HepG2 (cell line): ENCODE measurements around the gene LY6G5B. TPM values are rescaled to one million over a fixed set of nuclear protein-coding genes. Genes with fewer than 3 reads are reported as not detected.

Source experiments
- ATAC-seq: fragments of 200-7000 bp; cut with Tn5 transposase; 3 replicates; pipeline ENCODE4 v1.9.1; 2020; ENCODE audit warnings: mild to moderate bottlenecking, moderate library complexity
- BruUV-seq: library from RNA; stranded (reverse); fragments of 400-500 nt; replicated peaks from 2 replicates; lab custom pipeline; 2021; lab: Mats Ljungman, UMichigan
- CTCF ChIA-PET: fragments of 300-600 bp; formaldehyde crosslinking; extraction: SDS; loops from one replicate; lab custom pipeline; 2021; ENCODE audit warnings: low total read pairs, inconsistent platforms, low intra/inter-chr PET ratio; lab: Yijun Ruan, JAX
- POLR2A ChIA-PET: fragments of 350-600 bp; sonication (Branson Sonifier 250); formaldehyde crosslinking; loops from one replicate; lab custom pipeline; 2020; ENCODE audit warnings: antibody characterized with exemption, inconsistent platforms; lab: Yijun Ruan, JAX
- DNase-seq: peaks from one replicate; pipeline ENCODE4 v3.0.0-alpha.2; 2015; ENCODE audit warnings: low spot score
- FAIRE-seq: peaks from 3 replicates; lab custom pipeline; 2011; peaks lifted over from hg19 to GRCh38; lab: Jason Lieb, UNC
- H2AFZ ChIP-seq: one replicate; pipeline ENCODE4 v1.6.1; 2011; ENCODE audit warnings: low read length, inconsistent platforms
- H3K27ac ChIP-seq: fragments of 300-600 bp; 3 replicates; pipeline ENCODE4 v1.8.0; 2011; ENCODE audit warnings: mixed run types, mild to moderate bottlenecking, mixed read lengths, low read length, inconsistent platforms; ENCODE audit not compliant: insufficient read depth; ENCODE audit errors: extremely low read length
- H3K27me3 ChIP-seq, 2 experiments: fragments of 200-600 bp in 1 of 2; 2 replicates in 1 of 2; 3 replicates in 1 of 2; pipeline versions ENCODE4 v1.6.0 to v1.8.0; 2011; ENCODE audit warnings: low read length in 2 of 2, mild to moderate bottlenecking in 2 of 2, moderate library complexity in 2 of 2, inconsistent platforms in 1 of 2; ENCODE audit not compliant: insufficient read depth in 2 of 2, control insufficient read depth in 1 of 2
- H3K36me3 ChIP-seq, 2 experiments: fragments of 200-600 bp in 1 of 2; replicated peaks in 1 of 2; 2 replicates in 1 of 2; 3 replicates in 1 of 2; pipeline versions ENCODE4 v1.5.1 to v1.8.0; 2011; ENCODE audit warnings: low read length in 2 of 2, inconsistent platforms in 1 of 2; ENCODE audit not compliant: insufficient read depth in 2 of 2, control insufficient read depth in 1 of 2
- H3K4me1 ChIP-seq: 2 replicates; pipeline ENCODE4 v1.5.1; 2012; ENCODE audit warnings: low read length, inconsistent platforms; ENCODE audit not compliant: insufficient read depth
- H3K4me2 ChIP-seq: 2 replicates; pipeline ENCODE4 v1.6.0; 2011; ENCODE audit warnings: low read depth, low read length, inconsistent platforms
- H3K4me3 ChIP-seq, 3 experiments: fragments of 200-600 bp in 1 of 3; sonication (generic), shearing (Covaris generic) in 1 of 3; replicated peaks in 1 of 3; 2 replicates each; pipeline ENCODE4 v1.5.1; 2011 to 2016; ENCODE audit warnings: low read length in 3 of 3, inconsistent platforms in 2 of 3, low read depth in 2 of 3, mild to moderate bottlenecking in 2 of 3, control low read depth in 1 of 3, mixed read lengths in 1 of 3; ENCODE audit not compliant: insufficient read depth in 1 of 3
- H3K79me2 ChIP-seq: one replicate; pipeline ENCODE4 v1.6.1; 2011; ENCODE audit warnings: low read length, inconsistent platforms; ENCODE audit not compliant: insufficient read depth
- H3K9ac ChIP-seq: 2 replicates; pipeline ENCODE4 v1.6.0; 2011; ENCODE audit warnings: mild to moderate bottlenecking, low read depth, low read length, inconsistent platforms; ENCODE audit not compliant: insufficient read depth
- H3K9me3 ChIP-seq: 2 replicates; pipeline ENCODE4 v1.5.1; 2012; ENCODE audit warnings: mild to moderate bottlenecking, low read length
- H4K20me1 ChIP-seq: 2 replicates; pipeline ENCODE4 v1.6.0; 2011; ENCODE audit warnings: inconsistent platforms, mild to moderate bottlenecking, low read length, moderate library complexity; ENCODE audit not compliant: insufficient read depth
- ASH2L ChIP-seq: fragments of 300-600, 200-600 bp; sonication (generic); IDR thresholded peaks from 2 replicates; pipeline ENCODE4 v1.7.0; 2017; ENCODE audit warnings: low read depth, mild to moderate bottlenecking, moderate library complexity, mixed read lengths, low read length; ENCODE audit not compliant: insufficient read length
- ATAD3A ChIP-seq: sonication (generic); formaldehyde crosslinking; IDR thresholded peaks from 2 replicates; pipeline ENCODE4 v1.4.0; 2020; ENCODE audit warnings: missing genetic modification reagents
- ATF2 ChIP-seq: sonication (generic); formaldehyde crosslinking; IDR thresholded peaks from 2 replicates; pipeline ENCODE4 v1.4.0; 2020; ENCODE audit warnings: missing genetic modification reagents
- CREB1 ChIP-seq, 2 experiments: fragments of 450-650 bp in 1 of 2; IDR thresholded peaks; 2 replicates each; pipeline ENCODE4 v1.6.1; 2016 to 2017; ENCODE audit warnings: control low read depth in 1 of 2, mild to moderate bottlenecking in 1 of 2, missing compliant biosample characterization in 1 of 2, missing genetic modification characterization in 1 of 2
- CSRNP2 ChIP-seq: sonication (generic); formaldehyde crosslinking; conservative IDR thresholded peaks from 2 replicates; pipeline ENCODE4 v1.8.0; 2022; ENCODE audit warnings: low read depth, missing genetic modification reagents
- FLYWCH1 ChIP-seq: sonication (generic); formaldehyde crosslinking; IDR thresholded peaks from 2 replicates; pipeline ENCODE4 v1.8.1; 2023; ENCODE audit warnings: mild to moderate bottlenecking, missing genetic modification reagents
- FOSL1 ChIP-seq: sonication (generic); formaldehyde crosslinking; IDR thresholded peaks from 2 replicates; pipeline ENCODE4 v1.9.0; 2021; ENCODE audit warnings: missing genetic modification reagents, borderline replicate concordance
- HNF1B ChIP-seq: sonication (generic); formaldehyde crosslinking; IDR thresholded peaks from 2 replicates; pipeline ENCODE4 v1.5.1; 2020; ENCODE audit warnings: mild to moderate bottlenecking, moderate library complexity, missing genetic modification reagents
- MBD4 ChIP-seq: IDR thresholded peaks from 2 replicates; pipeline ENCODE4 v1.6.1; 2012; ENCODE audit warnings: low read length, inconsistent platforms, borderline replicate concordance
- MYNN ChIP-seq: sonication (generic); formaldehyde crosslinking; IDR thresholded peaks from 2 replicates; pipeline ENCODE4 v1.4.0; 2020; ENCODE audit warnings: mild to moderate bottlenecking, low read depth, missing genetic modification reagents
- REXO4 ChIP-seq: sonication (generic); formaldehyde crosslinking; IDR thresholded peaks from 2 replicates; pipeline ENCODE4 v1.8.0; 2022; ENCODE audit warnings: missing genetic modification reagents, mild to moderate bottlenecking, borderline replicate concordance
- RXRA ChIP-seq: sonication (generic); formaldehyde crosslinking; IDR thresholded peaks from 2 replicates; pipeline ENCODE4 v1.5.1; 2020; ENCODE audit warnings: missing genetic modification reagents
- ZBTB37 ChIP-seq: sonication (generic); formaldehyde crosslinking; IDR thresholded peaks from 2 replicates; pipeline ENCODE4 v1.4.0; 2020; ENCODE audit warnings: mild to moderate bottlenecking, missing genetic modification reagents
- ZNF20 ChIP-seq: sonication (generic); formaldehyde crosslinking; IDR thresholded peaks from 2 replicates; pipeline ENCODE4 v1.4.0; 2020; ENCODE audit warnings: mild to moderate bottlenecking, moderate library complexity, missing genetic modification reagents
- ZNF572 ChIP-seq: sonication (generic); formaldehyde crosslinking; IDR thresholded peaks from 2 replicates; pipeline ENCODE4 v1.5.1; 2020; ENCODE audit warnings: mild to moderate bottlenecking, missing genetic modification reagents
- ZNF883 ChIP-seq: sonication (generic); formaldehyde crosslinking; IDR thresholded peaks from 2 replicates; pipeline ENCODE4 v1.5.1; 2020; ENCODE audit warnings: mild to moderate bottlenecking, missing genetic modification reagents; ENCODE audit errors: not compliant biosample characterization
- WGBS: methylation state at CpG from one replicate; pipeline ENCODE4 v1.1.6; 2017; ENCODE audit warnings: low lambda C conversion rate; 5-methylcytosine and 5-hydroxymethylcytosine counted together
- in situ Hi-C: cut with HindIII; loops from 2 replicates; pipeline ENCODE4 v1.10.0; 2017; ENCODE audit warnings: low pct_unique_long_range_greater_than_20kb; ENCODE audit not compliant: extremely low pct_ligation_motif_present
- intact Hi-C: fragments of 100-400 bp; cut with micrococcal nuclease; formaldehyde crosslinking; loops from one replicate; pipeline ENCODE4 v1.10.0; 2022; ENCODE audit not compliant: unreplicated experiment
- polyA plus RNA-seq, 8 experiments: library from polyadenylated mRNA; depleted of rRNA in 3 of 8; stranded (reverse) in 7 of 8; unstranded in 1 of 8; fragments of >200 nt; fragmentation: Illumina TruSeq in 4 of 8; extraction: Trizol in 4 of 8; gene quantifications; 2 replicates each; pipeline versions ENCODE4 v1.2.1 to v1.2.3, GENCODE V29; 2011 to 2016; ENCODE audit warnings: low read depth in 4 of 8, missing spikeins in 1 of 8, mixed read lengths in 1 of 8; ENCODE audit not compliant: insufficient read depth in 1 of 8
- total RNA-seq, 5 experiments: library from RNA; depleted of rRNA; stranded (reverse); fragments of >200 nt; fragmentation: Illumina TruSeq; extraction: Trizol; gene quantifications; 2 replicates each; pipeline ENCODE4 v1.2.3, GENCODE V29; 2016; ENCODE audit warnings: low read depth in 1 of 5

The LY6G5B gene
- total and polyA plus RNA-seq, 2 of the 13 experiments (the other 11 are each of a cell fraction or from before 2014, with no cell fraction given): 7.8 to 15.7 TPM

- H3K36me3 ChIP-seq: no peaks in the 10 kb centered on the region; a peak in 1 of 5 replicates
- no peaks in the 10 kb centered on the region for H4K20me1 ChIP-seq
- ATAC-seq (no peak), FAIRE-seq (no peak), DNase-seq (no peak)
- intact Hi-C loops (no loop called here), in situ Hi-C loops (no loop called here)
- H2AFZ ChIP-seq: no peak overlapping the region
- H3K27ac ChIP-seq: no peak overlapping the region
- peaks cover 21% of the 10 kb centered on the region for H3K79me2 ChIP-seq
- BruUV-seq: no TSS peak
- peaks cover 31% of the 10 kb centered on the region for H3K4me1 ChIP-seq
- no peak overlapping the region for H3K4me2 ChIP-seq
- H3K4me3 ChIP-seq: no peak overlapping the region
- peaks cover 3 to 18% of the 10 kb centered on the region in 2 experiments; a peak in 3 of 5 replicates for H3K27me3 ChIP-seq
- POLR2A ChIA-PET: interaction anchor here (0.7 to 1.1 kb wide), 2 partner anchors 31 to 957 kb away, joined by 3 to 5 read pairs; partner anchors contain the start of gene CLIC1
- TF ChIP-seq ASH2L (no peak), ATF2 (CRISPR knock-in tag) (no peak), MYNN (CRISPR knock-in tag) (no peak), RXRA (CRISPR knock-in tag) (no peak), ATAD3A (no peak), ZNF572 (CRISPR knock-in tag) (no peak), HNF1B (CRISPR knock-in tag) (no peak), FLYWCH1 (CRISPR knock-in tag) (no peak), REXO4 (no peak), CSRNP2 (CRISPR knock-in tag) (no peak), CREB1 (IDR thresholded peaks at IDR 0.05) (no peak), CREB1 (CRISPR knock-in tag; IDR thresholded peaks at IDR 0.05) (no peak), ZNF883 (no peak), FOSL1 (CRISPR knock-in tag) (no peak), MBD4 (no peak), ZBTB37 (CRISPR knock-in tag) (no peak), ZNF20 (CRISPR knock-in tag) (no peak)
- no peak overlapping the region for H3K9ac ChIP-seq
- no peaks in the 10 kb centered on the region for H3K9me3 ChIP-seq
- CTCF ChIA-PET: no interaction called here
- 51% methylated on average over 6 of the region's 6 CpGs for WGBS
These were observed 36.2 kb downstream of the LY6G5B start for GRCh38 chr6:31705931-31706330.
